ENCODE results near the gene TUBB3.
"Not testable (repeated sequence)": the region's sequence is repeated elsewhere in the genome, so short reads cannot be mapped to it uniquely, and the experiment has no call there.

Gene TUBB3

GRCh38 chr16:89922884-89923639 is at the start of gene TUBB3:
Gene TUBB3, plus strand, starts transcription at chr16:89923342. Its CDS starts 60 bp downstream, at chr16:89923402.
- DNase-seq: peak; percentile 44

DNA sequence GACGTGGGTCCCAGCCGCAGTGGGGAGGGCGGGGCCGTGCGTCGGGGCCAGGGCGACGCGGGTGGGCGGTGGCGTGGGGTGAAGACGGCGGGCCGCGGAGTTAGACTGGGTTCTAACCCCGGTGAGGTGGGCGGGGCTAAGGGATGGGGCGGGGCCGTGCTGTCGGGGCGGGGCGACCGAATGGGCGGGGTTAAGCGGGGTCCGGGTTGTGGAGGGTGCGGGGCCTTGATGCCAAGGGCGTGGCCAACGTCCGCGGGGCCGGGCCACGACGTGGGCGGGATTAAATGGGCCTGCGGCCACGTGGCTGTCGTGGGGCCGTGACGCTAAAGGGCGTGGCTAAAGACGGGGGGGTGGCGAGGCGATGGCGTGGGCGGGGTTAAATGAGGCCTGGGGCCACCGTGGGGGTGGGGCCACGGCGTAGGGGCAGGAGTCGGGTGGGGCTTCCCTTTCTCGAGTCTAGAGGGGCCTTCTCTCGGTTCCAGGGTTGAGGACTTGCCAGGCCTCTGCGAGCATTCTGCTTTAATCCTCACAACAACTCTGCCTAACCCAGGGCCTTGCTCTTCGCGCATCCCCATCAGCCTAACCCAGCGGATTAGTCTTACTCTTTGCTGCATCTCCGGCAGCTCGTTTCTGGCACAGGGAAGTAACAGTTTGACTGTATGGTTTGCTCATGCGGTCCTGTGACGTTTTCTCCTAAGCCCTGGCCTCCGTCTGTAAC is 49.0 kb upstream of the TUBB3 start:
- peak; percentile 68 for DNase-seq

DNA sequence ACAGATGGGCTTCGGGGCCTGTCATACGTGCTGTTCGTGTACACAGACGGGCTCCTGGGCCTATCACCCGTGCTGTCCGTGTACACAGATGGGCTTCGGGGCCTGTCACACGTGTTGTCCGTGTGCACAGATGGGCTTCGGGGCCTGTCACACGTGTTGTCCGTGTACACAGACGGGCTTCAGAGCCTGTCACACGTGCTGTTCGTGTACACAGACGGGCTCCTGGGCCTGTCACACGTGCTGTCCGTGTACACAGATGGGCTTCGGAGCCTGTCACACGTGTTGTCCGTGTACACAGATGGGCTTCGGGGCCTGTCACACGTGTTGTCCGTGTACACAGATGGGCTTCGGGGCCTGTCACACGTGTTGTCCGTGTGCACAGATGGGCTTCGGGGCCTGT is 44.0 kb upstream of the TUBB3 start:
- DNase-seq: not testable (repeated sequence)

DNA sequence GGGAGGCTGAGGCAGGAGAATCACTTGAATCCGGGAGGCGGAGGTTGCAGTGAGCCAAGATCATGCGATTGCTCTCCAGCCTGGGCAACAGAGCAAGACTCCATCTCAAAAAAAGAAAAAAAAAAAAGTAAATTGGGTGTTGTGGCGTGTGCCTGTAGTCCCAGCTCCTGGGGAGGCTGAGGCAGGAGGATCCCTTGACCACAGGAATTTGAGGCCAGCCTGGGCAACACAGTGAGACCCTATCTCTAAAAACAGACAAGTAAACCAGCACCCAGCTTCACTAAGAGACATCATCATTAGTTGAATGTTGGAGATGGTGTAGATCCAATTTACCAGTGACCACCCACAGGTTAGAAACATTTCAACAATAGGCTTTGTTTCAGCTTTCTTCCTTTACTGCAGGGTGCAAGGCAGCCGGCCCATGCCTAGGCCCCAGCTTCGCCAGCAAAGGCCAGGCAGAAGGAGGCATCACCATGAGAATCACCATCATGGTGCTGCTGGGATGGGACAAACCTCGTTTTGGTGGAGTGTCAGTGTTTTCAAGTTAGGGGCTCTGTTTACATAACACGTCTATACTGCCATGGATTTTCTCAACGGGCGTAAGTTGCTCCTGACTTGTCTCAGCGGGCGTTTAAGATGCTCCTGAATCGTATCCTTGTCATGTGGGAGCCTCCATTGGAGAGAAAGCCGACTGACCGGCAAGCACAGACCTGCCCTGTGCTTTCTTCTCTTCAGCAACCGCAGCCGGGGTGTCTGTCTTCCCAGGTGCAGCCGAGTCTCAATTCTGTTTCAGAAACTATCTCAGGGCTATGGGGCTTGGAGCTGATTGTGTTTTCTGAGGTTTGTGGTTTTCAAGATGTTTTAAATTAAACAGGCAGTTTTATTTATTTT is 42.4 kb upstream of the TUBB3 start:
- DNase-seq: no peak

DNA sequence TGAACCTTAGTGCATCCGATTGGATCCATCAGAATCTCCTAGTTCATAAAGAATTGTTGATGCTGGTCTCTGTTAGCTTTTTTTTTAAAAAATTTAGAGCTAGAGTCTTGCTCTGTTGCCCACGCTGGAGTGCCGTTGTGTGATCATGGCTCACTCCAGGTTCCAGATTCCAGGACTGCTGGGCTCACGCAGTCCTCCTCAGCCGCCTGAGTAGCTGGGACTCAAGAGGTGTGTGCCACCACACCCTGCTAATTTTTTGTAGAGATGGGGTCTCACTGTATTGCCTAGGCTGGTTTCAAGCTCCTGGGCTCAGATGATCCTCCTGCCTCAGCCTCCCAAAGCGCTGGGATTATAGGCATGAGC is 41.8 kb upstream of the TUBB3 start:
- DNase-seq: no peak

DNA sequence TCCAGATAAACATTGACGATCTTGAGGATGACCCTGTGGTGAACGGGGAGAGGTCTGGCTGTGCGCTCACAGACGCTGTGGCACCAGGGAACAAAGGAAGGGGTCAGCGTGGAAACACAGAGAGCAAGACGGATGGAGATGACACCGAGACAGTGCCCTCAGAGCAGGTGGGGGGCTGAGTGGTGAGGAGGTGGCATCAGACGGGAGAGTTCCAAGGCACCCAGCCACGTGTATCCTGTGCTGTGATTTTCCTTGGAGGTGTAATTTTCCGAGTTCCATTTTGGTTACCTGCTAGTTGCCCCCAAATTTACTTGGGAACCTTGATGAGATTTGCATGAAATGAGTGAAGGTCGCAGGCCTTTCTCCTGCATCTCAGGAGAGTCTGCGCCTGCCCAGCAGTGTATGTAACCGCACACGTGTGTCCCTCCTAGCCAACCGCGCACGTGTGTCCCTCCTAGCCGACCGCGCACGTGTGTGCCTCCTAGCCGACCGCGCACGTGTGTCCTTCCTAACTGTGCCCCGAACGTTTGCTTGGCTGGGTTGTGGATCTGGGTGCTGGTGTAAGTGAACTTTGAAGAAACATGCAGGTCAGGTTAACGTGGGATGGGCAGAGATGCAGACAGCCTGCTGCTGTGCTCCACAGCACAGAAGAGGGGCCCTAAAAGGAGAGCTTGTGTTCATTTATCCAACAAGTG is 39.6 kb upstream of the TUBB3 start:
- DNase-seq: no peak

- no peak for DNase-seq
Observed at GRCh38 chr16:89884041-89884421, 39.1 kb upstream of the TUBB3 start.

- no peak for DNase-seq
Observed at GRCh38 chr16:89887243-89887642, 35.9 kb upstream of the TUBB3 start.

GRCh38 chr16:89890200-89890599 is 32.9 kb upstream of the TUBB3 start:
- DNase-seq: no peak

DNA sequence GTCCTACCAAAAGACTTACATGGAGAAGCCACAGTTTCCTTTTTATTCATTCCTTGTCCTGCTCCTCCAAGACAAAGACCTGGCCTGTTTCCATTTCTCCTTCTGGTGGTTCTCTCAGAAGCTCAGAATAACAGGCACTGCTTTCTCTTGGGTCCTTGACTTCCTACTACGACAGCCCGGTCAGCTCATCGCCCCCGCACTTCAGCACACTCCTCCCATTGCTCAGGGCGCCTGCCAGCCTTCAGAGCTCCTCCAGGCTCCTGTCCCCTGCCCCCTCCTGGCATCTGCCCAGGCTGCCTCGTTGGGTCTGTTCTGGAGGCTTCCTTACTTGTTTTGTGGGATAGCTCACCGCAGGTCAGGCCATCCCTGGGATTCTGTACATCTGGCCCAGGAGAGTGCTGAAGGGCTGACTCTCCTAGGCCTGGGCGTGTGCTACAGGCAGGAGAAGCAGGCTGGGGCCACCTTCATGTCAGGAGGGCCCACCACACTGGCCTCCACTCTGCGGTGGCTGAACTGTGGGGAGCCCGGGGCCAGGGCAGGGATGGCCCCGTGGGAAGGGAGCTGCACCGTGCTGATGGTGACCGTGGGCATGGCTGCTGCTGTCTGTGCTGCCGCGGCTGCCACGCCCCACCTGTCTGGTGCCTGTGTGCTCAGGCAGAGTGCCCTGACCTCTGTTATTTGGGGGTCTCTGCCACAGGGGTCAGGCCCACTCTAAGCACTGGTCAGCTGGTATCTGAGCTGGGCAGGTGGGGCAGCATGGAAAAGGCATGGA is 32.1 kb upstream of the TUBB3 start:
- DNase-seq: no peak

GRCh38 chr16:89892055-89892630 is 31.0 kb upstream of the TUBB3 start:
- DNase-seq: no peak

- DNase-seq: no peak
Observed at GRCh38 chr16:89892635-89893034, 30.5 kb upstream of the TUBB3 start.

- DNase-seq: no peak
Observed at GRCh38 chr16:89893642-89894548, 29.2 kb upstream of the TUBB3 start.

DNA sequence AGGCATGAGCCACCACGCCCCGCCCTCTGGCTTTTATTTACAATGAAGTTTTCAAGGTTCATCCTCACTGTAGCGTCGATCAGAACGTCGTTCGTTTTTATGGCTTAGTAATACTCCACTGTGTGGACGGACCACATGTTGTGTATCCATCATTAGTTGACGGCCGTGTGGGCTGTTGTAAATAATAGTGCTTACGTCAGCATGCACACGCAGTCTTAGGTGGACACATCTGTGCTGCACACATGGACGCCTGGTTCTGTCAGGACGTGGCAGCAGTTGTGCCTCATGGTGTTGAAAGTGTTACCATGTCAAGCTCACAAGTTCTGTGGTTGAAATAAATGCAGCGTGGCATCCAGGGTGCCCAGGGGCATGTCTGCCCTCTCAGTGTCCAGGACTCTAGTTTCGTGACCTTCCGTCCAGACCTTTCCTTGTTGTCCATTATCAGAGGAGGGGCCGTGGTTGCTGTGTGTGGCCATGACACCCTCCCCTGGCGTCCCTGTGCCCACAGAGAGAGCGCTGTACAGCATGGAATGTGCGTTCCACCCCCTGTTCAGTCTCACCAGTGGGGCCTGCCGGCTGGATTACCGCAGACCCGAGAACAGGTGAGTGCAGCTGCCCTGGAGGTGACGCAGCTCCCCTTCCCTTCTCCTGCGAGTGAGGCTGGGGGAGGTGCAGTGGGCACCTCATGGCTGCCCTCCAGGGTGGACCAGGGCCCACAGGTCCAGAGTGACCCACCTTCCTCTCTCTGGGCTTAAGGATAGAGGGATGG is 27.5 kb upstream of the TUBB3 start:
- no peak for DNase-seq

DNA sequence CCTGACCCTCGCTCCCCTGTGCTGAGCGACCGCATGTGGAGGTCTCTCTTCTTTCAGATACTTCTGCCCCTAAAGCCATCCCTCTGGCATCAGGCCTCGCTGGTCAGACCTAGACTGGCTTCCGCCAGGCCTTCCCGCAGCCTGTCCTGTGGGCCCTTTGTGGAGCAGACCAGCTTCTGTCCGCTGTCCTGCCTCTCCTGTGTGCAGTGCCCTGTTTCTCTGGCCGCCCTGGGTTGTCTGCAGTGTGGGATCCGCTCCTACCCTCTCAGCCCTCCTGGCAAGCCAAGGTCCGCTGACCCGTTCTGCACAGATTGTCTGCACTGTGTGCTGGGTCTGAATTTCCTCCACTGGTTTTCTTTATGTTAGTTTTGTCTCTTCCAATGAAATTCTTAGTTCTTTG is 25.9 kb upstream of the TUBB3 start:
- no peak for DNase-seq

GRCh38 chr16:89898201-89898967 is 24.8 kb upstream of the TUBB3 start:
- no peak for DNase-seq

DNA sequence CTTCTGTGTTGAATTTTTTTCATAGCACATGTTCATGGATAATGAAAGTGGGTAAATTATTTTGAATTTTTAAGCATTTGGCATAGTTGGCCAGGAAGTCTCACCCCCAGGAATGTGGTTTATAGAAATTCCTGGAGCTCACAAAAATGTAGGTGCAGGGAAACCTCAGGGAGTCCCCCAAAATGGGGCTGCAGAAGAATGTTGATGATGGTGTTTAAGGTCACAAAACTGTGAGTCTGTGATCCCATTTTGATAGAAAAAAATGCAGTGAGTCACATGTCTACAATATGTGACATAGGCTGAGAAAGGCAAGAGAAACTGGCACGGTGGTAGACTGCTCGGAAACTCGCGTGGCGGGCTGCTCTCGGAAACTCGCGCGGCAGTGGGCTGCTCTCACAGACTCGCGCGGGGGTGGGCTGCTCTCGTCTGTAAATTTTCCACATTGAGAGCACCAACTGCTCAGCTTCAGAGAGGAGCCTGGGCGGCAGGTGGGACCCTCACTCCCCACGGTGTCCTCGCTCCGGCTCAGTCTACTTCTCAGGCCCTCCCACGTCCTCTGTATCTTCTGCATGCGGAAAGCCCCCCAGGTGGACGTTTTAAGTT is 23.2 kb upstream of the TUBB3 start:
- DNase-seq: no peak

- DNase-seq: no peak
Observed at GRCh38 chr16:89900885-89901284, 22.3 kb upstream of the TUBB3 start.

GRCh38 chr16:89902980-89903379 is 20.2 kb upstream of the TUBB3 start:
- no peak for DNase-seq
